IMR-90 (cell line): ENCODE data around the gene SIK3. TPM values are rescaled to one million over a fixed set of nuclear protein-coding genes. Genes with fewer than 3 reads are reported as not detected.

ENCODE experiments used
- ATAC-seq: fragments of 200-7000 bp; cut with Tn5 transposase; 2 replicates; pipeline ENCODE4 v1.9.1; 2020; ENCODE audit warnings: low read depth, mild to moderate bottlenecking, moderate library complexity
- BruUV-seq: library from RNA; stranded (reverse); fragments of 400-500 nt; replicated peaks from 2 replicates; lab custom pipeline; 2021; lab: Mats Ljungman, UMichigan
- CTCF ChIA-PET: fragments of 300-600 bp; formaldehyde crosslinking; extraction: SDS; loops from one replicate; lab custom pipeline; 2021; ENCODE audit warnings: antibody characterized with exemption; lab: Yijun Ruan, JAX
- POLR2A ChIA-PET: fragments of 300-600 bp; sonication (Branson Sonifier 250); formaldehyde crosslinking; loops from one replicate; lab custom pipeline; 2022; ENCODE audit warnings: antibody characterized with exemption; ENCODE audit not compliant: unreplicated experiment; lab: Charles Lee
- DNase-seq: peaks from one replicate; pipeline ENCODE4 v3.0.0; 2013
- H2AFZ ChIP-seq: replicated peaks from 2 replicates; pipeline ENCODE3; 2013; ENCODE audit warnings: low read length, mild to moderate bottlenecking; ENCODE audit not compliant: poor library complexity
- H2AK5ac ChIP-seq: 2 replicates; pipeline ENCODE4 v1.6.1; 2013; ENCODE audit warnings: low read depth, low read length, inconsistent platforms
- H2AK9ac ChIP-seq: replicated peaks from 2 replicates; pipeline ENCODE3; 2013; ENCODE audit warnings: mild to moderate bottlenecking, low read depth, low read length, moderate library complexity; ENCODE audit not compliant: poor library complexity
- H2BK120ac ChIP-seq: 2 replicates; pipeline ENCODE4 v1.6.1; 2013; ENCODE audit warnings: low read depth, low read length, inconsistent platforms
- H2BK15ac ChIP-seq: 3 replicates; pipeline ENCODE4 v1.6.1; 2013; ENCODE audit warnings: low read depth, low read length, inconsistent platforms
- H2BK20ac ChIP-seq: 2 replicates; pipeline ENCODE4 v1.6.1; 2013; ENCODE audit warnings: low read depth, mild to moderate bottlenecking, inconsistent platforms, low read length, moderate library complexity
- H2BK5ac ChIP-seq: 2 replicates; pipeline ENCODE4 v1.6.1; 2013; ENCODE audit warnings: mild to moderate bottlenecking, low read depth, low read length, inconsistent platforms; ENCODE audit not compliant: poor library complexity, severe bottlenecking
- H3K14ac ChIP-seq: replicated peaks from 2 replicates; pipeline ENCODE4 v1.6.1; 2013; ENCODE audit warnings: low read depth, low read length, inconsistent platforms
- H3K18ac ChIP-seq: 2 replicates; pipeline ENCODE4 v1.6.1; 2013; ENCODE audit warnings: low read depth, low read length, control low read depth
- H3K23ac ChIP-seq: 2 replicates; pipeline ENCODE4 v1.6.1; 2013; ENCODE audit warnings: low read depth, low read length, inconsistent platforms
- H3K27ac ChIP-seq: 2 replicates; pipeline ENCODE4 v1.5.1; 2013; ENCODE audit warnings: mild to moderate bottlenecking, control low read depth, low read length; ENCODE audit not compliant: insufficient read depth
- H3K27me3 ChIP-seq: 2 replicates; pipeline ENCODE4 v1.6.1; 2013; ENCODE audit warnings: low read length; ENCODE audit not compliant: control insufficient read depth, insufficient read depth
- H3K36me3 ChIP-seq: 2 replicates; pipeline ENCODE4 v1.6.1; 2013; ENCODE audit warnings: low read length, mixed read lengths; ENCODE audit not compliant: control insufficient read depth, insufficient read depth
- H3K4ac ChIP-seq: 2 replicates; pipeline ENCODE4 v1.6.1; 2013; ENCODE audit warnings: low read depth, low read length, inconsistent platforms
- H3K4me1 ChIP-seq: 2 replicates; pipeline ENCODE4 v1.6.1; 2013; ENCODE audit warnings: low read length, mixed read lengths; ENCODE audit not compliant: control insufficient read depth, insufficient read depth
- H3K4me2 ChIP-seq: 2 replicates; pipeline ENCODE4 v1.6.1; 2013; ENCODE audit warnings: low read depth, mild to moderate bottlenecking, control low read depth, low read length, moderate library complexity
- H3K4me3 ChIP-seq: 2 replicates; pipeline ENCODE4 v1.5.1; 2013; ENCODE audit warnings: low read depth, mild to moderate bottlenecking, control low read depth, low read length, moderate library complexity; ENCODE audit not compliant: insufficient read depth
- H3K56ac ChIP-seq: 2 replicates; pipeline ENCODE4 v1.6.1; 2013; ENCODE audit warnings: low read length, inconsistent platforms; ENCODE audit not compliant: insufficient read depth; ENCODE audit errors: extremely low read depth
- H3K79me1 ChIP-seq, 2 experiments: 2 replicates each; pipeline ENCODE4 v1.6.1; 2013; ENCODE audit warnings: low read length in 2 of 2, inconsistent platforms in 1 of 2, low read depth in 1 of 2
- H3K9ac ChIP-seq: 2 replicates; pipeline ENCODE4 v1.6.1; 2013; ENCODE audit warnings: low read depth, low read length, control low read depth
- H3K9me1 ChIP-seq: 2 replicates; pipeline ENCODE4 v1.6.1; 2013; ENCODE audit warnings: low read length, inconsistent platforms; ENCODE audit not compliant: insufficient read depth
- H3K9me3 ChIP-seq: 2 replicates; pipeline ENCODE4 v1.6.1; 2013; ENCODE audit warnings: low read length; ENCODE audit not compliant: control insufficient read depth, insufficient read depth
- H4K20me1 ChIP-seq: 2 replicates; pipeline ENCODE4 v1.6.1; 2013; ENCODE audit warnings: low read length, inconsistent platforms; ENCODE audit not compliant: insufficient read depth
- H4K5ac ChIP-seq: 2 replicates; pipeline ENCODE4 v1.6.1; 2013; ENCODE audit warnings: mild to moderate bottlenecking, low read depth, low read length, control low read depth
- H4K8ac ChIP-seq, 2 experiments: 2 replicates each; pipeline ENCODE4 v1.6.1; 2013; ENCODE audit warnings: low read depth in 2 of 2, low read length in 2 of 2, control low read depth in 1 of 2, inconsistent platforms in 1 of 2
- H4K91ac ChIP-seq: 2 replicates; pipeline ENCODE4 v1.6.1; 2013; ENCODE audit warnings: low read depth, low read length, inconsistent platforms; ENCODE audit not compliant: insufficient read depth
- BHLHE40 ChIP-seq: fragments of 150-350 bp; IDR thresholded peaks from 2 replicates; pipeline ENCODE4 v1.6.1; 2016; ENCODE audit warnings: mild to moderate bottlenecking, low read depth, low read length
- CEBPB ChIP-seq: IDR thresholded peaks from 2 replicates; pipeline ENCODE4 v1.6.1; 2012; ENCODE audit warnings: low read depth, low read length, improper control_type of control experiment
- CHD1 ChIP-seq: IDR thresholded peaks from 2 replicates; pipeline ENCODE4 v1.6.1; 2012; ENCODE audit warnings: low read depth, low read length, improper control_type of control experiment
- MAFK ChIP-seq: IDR thresholded peaks from 2 replicates; pipeline ENCODE4 v1.6.1; 2012; ENCODE audit warnings: low read depth, low read length, improper control_type of control experiment
- MAZ ChIP-seq: IDR thresholded peaks from 2 replicates; pipeline ENCODE4 v1.6.1; 2012; ENCODE audit warnings: low read depth, mild to moderate bottlenecking, low read length, improper control_type of control experiment, moderate library complexity, borderline replicate concordance
- NFE2L2 ChIP-seq: fragments of 150-350 bp; IDR thresholded peaks from 2 replicates; pipeline ENCODE4 v1.6.1; 2016; ENCODE audit warnings: low read depth, mild to moderate bottlenecking, low read length
- POLR2A ChIP-seq: IDR thresholded peaks from 2 replicates; pipeline ENCODE4 v1.6.1; 2012; ENCODE audit warnings: mild to moderate bottlenecking, low read depth, low read length
- RAD21 ChIP-seq: IDR thresholded peaks from 2 replicates; pipeline ENCODE4 v1.6.1; 2012; ENCODE audit warnings: low read length, improper control_type of control experiment
- RCOR1 ChIP-seq: IDR thresholded peaks from 2 replicates; pipeline ENCODE4 v1.6.1; 2012; ENCODE audit warnings: mild to moderate bottlenecking, low read length, improper control_type of control experiment; ENCODE audit not compliant: insufficient replicate concordance
- RFX5 ChIP-seq: IDR thresholded peaks from 2 replicates; pipeline ENCODE4 v1.8.0; 2012; ENCODE audit warnings: low read depth, mild to moderate bottlenecking, low read length, moderate library complexity
- WGBS, 2 experiments: methylation state at CpG; one replicate each; pipeline versions ENCODE4 v1.1.5 to v1.1.7; 2013; ENCODE audit warnings: missing lambda C conversion rate in 2 of 2; ENCODE audit not compliant: insufficient read length in 1 of 2; ENCODE audit errors: extremely low coverage in 2 of 2; 5-methylcytosine and 5-hydroxymethylcytosine counted together
- dilution Hi-C: fragments of 300-500 bp; cut with HindIII; formaldehyde crosslinking; loops from one replicate; pipeline ENCODE4 v1.14.3; 2018; ENCODE audit warnings: low sequenced_read_pairs; ENCODE audit not compliant: unreplicated experiment
- in situ Hi-C: fragments of 300-500 bp; cut with MboI; formaldehyde crosslinking; loops from 3 replicates; pipeline ENCODE4 v1.14.3; 2019; ENCODE audit warnings: low sequenced_read_pairs, inconsistent platforms, mixed read lengths
- intact Hi-C: fragments of 100-400 bp; cut with micrococcal nuclease; formaldehyde crosslinking; loops from 2 replicates; pipeline ENCODE4 v1.10.0; 2022
- polyA plus RNA-seq, 3 experiments: library from polyadenylated mRNA; depleted of rRNA; stranded (reverse); fragments of >200 nt; gene quantifications; 2 replicates each; pipeline ENCODE4 v1.2.3, GENCODE V29; 2012; ENCODE audit warnings: low replicate concordance in 1 of 3
- total RNA-seq: library from RNA; depleted of rRNA; stranded (reverse); fragments of >200 nt; gene quantifications from 2 replicates; pipeline ENCODE4 v1.2.3, GENCODE V29; 2012
- TF ChIP-seq, protein P1 (sequence below): fragments of 150-350 bp; IDR thresholded peaks from 2 replicates; pipeline ENCODE4 v1.6.1; 2016; ENCODE audit warnings: low read depth, mild to moderate bottlenecking, low read length, moderate library complexity, borderline replicate concordance
- TF ChIP-seq, protein P2 (sequence below): fragments of 150-350 bp; IDR thresholded peaks from 2 replicates; pipeline ENCODE4 v1.6.1; 2017; ENCODE audit warnings: mild to moderate bottlenecking, antibody characterized with exemption, low read length, low read depth

The SIK3 gene
- total and polyA plus RNA-seq, 2 of the 4 experiments (the other 2 are of a cell fraction): 8.2 to 9.1 TPM

DNA sequence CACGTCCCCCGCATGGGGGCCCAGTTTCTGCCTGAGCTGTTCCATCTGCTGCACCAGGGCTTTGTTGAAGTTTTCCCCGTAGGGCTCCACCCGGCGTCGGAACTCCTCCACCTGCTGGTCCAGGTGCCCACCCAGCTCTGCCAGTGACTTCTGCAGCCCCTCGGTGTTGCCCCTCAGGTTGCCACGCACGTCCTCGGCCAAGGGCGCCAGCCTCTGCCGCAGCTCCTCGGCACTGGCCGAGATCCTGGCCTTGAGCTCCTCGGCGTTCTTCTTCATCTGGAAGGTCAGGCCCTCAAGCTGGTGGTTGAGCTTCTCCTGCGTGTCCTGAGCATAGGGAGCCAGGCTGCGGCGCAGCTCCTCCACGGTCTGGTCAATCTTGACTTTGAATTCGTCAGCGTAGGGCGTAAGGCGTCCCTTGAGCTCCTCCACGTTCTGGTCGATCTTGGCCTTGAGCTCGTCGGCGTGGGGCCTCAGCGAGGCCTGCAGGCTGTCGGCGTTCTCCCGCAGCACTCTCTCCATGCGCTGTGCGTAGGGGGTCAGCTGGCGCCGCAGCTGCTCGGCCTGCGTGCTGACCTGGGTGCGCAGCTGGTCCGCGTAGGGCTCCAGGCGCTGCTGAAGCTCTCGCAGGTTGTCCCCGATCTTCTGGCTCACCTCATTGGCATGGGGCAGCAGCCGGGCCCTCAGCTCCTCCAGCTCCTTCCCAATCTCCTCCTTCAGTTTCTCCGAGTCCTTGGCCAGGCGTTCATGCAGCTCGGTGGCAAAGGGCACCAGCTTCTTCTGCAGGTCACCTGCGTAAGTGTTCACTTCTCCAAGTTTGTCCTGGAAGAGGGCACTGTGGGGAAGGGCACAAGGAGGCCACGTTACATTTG lies 276.9 kb downstream of the SIK3 start:
- CTCF ChIA-PET: interaction anchor here (1.5 kb wide), 1 partner anchor 30 kb away, joined by 3 read pairs; the partner anchor contains the start of gene APOA5

More for the DNA sequence above, 276.9 kb downstream of the SIK3 start:
- no peaks in the 10 kb centered on the region for H3K9me1 ChIP-seq
- dilution Hi-C loops (no loop called here), in situ Hi-C loops (no loop called here), intact Hi-C loops (no loop called here)
- H3K4me3 ChIP-seq: no peak overlapping the region
- H3K27ac ChIP-seq: no peak overlapping the region
- no peak overlapping the region for H3K14ac ChIP-seq
- no peak for DNase-seq
- H3K4me2 ChIP-seq: no peak overlapping the region
- H4K91ac ChIP-seq: no peak overlapping the region
- no peak for ATAC-seq
- H3K4me1 ChIP-seq: no peaks in the 10 kb centered on the region
- no peak overlapping the region for H2BK120ac ChIP-seq
- peak overlapping the region; percentile 51 for H2AFZ ChIP-seq
- no peak overlapping the region for H3K56ac ChIP-seq
- H4K8ac ChIP-seq: no peak overlapping the region
- no peak overlapping the region for H2BK20ac ChIP-seq
- no peak overlapping the region for H2AK9ac ChIP-seq
- H3K36me3 ChIP-seq: no peaks in the 10 kb centered on the region
- BruUV-seq: no TSS peak
- no peak overlapping the region for H3K18ac ChIP-seq
- H2AK5ac ChIP-seq: no peak overlapping the region
- POLR2A ChIA-PET: no interaction called here
- no peak overlapping the region for H3K23ac ChIP-seq
- H2BK5ac ChIP-seq: no peak overlapping the region
- no peak overlapping the region for H4K5ac ChIP-seq
- H4K20me1 ChIP-seq: no peaks in the 10 kb centered on the region
- H3K9me3 ChIP-seq: no peaks in the 10 kb centered on the region
- H3K4ac ChIP-seq: no peak overlapping the region
- H2BK15ac ChIP-seq: no peak overlapping the region
- TF ChIP-seq, protein P1, sequence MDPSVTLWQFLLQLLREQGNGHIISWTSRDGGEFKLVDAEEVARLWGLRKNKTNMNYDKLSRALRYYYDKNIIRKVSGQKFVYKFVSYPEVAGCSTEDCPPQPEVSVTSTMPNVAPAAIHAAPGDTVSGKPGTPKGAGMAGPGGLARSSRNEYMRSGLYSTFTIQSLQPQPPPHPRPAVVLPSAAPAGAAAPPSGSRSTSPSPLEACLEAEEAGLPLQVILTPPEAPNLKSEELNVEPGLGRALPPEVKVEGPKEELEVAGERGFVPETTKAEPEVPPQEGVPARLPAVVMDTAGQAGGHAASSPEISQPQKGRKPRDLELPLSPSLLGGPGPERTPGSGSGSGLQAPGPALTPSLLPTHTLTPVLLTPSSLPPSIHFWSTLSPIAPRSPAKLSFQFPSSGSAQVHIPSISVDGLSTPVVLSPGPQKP: no peak
- no peak for TF ChIP-seq POLR2A
- no peak for TF ChIP-seq MAZ
- TF ChIP-seq MAFK: no peak
- TF ChIP-seq RCOR1: no peak
- no peak for TF ChIP-seq RAD21
- TF ChIP-seq NFE2L2: no peak
- TF ChIP-seq RFX5: no peak
- TF ChIP-seq CHD1: no peak
- TF ChIP-seq, protein P2, sequence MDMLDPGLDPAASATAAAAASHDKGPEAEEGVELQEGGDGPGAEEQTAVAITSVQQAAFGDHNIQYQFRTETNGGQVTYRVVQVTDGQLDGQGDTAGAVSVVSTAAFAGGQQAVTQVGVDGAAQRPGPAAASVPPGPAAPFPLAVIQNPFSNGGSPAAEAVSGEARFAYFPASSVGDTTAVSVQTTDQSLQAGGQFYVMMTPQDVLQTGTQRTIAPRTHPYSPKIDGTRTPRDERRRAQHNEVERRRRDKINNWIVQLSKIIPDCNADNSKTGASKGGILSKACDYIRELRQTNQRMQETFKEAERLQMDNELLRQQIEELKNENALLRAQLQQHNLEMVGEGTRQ: no peak
- no peak for TF ChIP-seq CEBPB
- no peak for TF ChIP-seq BHLHE40
- H3K79me1 ChIP-seq: no peaks in the 10 kb centered on the region
- WGBS, 2 experiments: 92% methylated on average over 33 of the region's 51 CpGs; no CpG with 5 or more reads in 1 of the 2 experiments
- no peak overlapping the region for H3K9ac ChIP-seq
- peaks cover 21% of the 10 kb centered on the region; the same call in 1 of the 2 replicates for H3K27me3 ChIP-seq
